ENCODE data around the gene FAM222B. TPM values are rescaled to one million over a fixed set of nuclear protein-coding genes. Genes with fewer than 3 reads are reported as not detected.
A peak's percentile ranks its signal among the peaks of the same experiment; 100 is the strongest.

The FAM222B gene
- total RNA-seq, 1 experiment from 2014 or later = 9.6 TPM

DNA sequence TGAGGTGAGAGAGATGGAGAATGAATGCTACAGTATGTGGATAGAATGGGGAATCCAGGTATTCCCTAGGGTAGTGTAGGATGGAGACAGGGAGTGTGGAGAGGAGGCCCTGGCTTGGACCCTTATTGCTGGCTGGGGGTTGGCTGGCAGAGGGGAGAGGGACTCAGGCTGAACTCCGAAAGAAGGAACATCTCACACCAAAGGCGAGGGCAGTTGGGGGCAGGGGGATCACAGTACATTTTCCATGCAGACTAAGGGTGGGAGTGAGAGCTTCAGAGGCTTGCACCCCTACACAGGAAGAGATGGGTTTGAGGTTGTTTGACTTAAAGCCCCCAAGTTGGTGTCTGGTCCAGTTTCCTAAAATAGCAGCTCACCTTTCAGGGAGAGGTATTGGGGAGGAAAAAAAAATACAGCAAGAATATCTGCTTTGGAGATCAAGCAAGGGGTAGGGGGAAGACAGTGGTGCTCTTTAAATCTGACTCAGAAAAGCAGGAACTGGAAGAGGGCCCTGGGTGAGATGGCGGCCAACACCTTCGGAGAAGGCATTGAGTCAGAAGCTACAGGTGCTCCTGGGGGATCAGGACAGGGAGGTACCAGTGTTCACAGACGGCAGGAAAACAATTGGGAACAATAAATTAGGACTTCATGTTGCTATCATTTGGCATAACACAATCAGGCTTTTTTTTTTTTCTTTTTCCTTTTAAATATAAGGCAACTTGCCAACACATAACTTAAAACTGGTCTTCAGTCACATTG, 86.4 kb downstream of the FAM222B start:
- Histone ChIP-seq H3K9ac (ENCODE audit: low read length) (no peak overlapping the region), H3K79me2 (ENCODE audit: low read length) (peaks cover 11% of the 10 kb centered on the region), H2AFZ (ENCODE audit: low read length) (no peak overlapping the region), H3K36me3 (ENCODE audit: insufficient read depth, low read length) (peaks cover 26% of the 10 kb centered on the region; the same call in 1 of the 2 replicates), H3K9me3 (ENCODE audit: low read length) (no peaks in the 10 kb centered on the region), H3K9me2 (replicated peaks; ENCODE audit: insufficient read depth, low read length) (no peaks in the 10 kb centered on the region), H3K27me3 (ENCODE audit: low read length) (no peaks in the 10 kb centered on the region), H4K20me1 (ENCODE audit: insufficient read depth, low read depth, low read length) (no peaks in the 10 kb centered on the region), H3K27ac (ENCODE audit: low read length) (peak overlapping the region; percentile 17; the same call in 1 of the 2 replicates), H3K4me3 (ENCODE audit: low read length) (no peak overlapping the region), H3K4me2 (ENCODE audit: low read depth, low read length, poor library complexity, severe bottlenecking) (no peak overlapping the region), H3K4me1 (ENCODE audit: low read length) (peaks cover 17% of the 10 kb centered on the region)
- DNase-seq = no peak

DNA sequence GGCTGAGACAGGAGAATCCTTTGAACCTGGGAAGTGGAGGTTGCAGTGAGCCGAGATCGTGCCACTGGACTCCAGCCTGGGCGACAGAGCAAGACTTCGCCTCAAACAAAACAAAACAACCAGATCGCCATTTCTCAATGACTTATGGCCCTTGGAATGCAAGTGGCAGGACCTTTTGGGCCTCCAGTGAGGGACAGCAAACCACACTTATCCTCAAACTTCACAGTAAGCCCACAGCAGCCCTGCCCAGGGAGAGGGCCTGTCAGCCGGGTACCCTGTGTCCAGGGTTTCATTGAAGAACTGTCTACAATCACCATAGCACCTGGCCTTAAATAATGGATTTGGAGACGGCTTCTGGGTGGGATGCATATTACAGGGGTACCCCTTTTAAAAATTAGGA, 87.1 kb downstream of the FAM222B start:
- H3K27ac ChIP-seq (ENCODE audit: low read length) = no peak overlapping the region
- H4K20me1 ChIP-seq (ENCODE audit: insufficient read depth, low read depth, low read length) = no peaks in the 10 kb centered on the region
- H3K79me2 ChIP-seq (ENCODE audit: low read length) = peaks cover 4% of the 10 kb centered on the region; the same call in 1 of the 2 replicates
- H3K27me3 ChIP-seq (ENCODE audit: low read length) = no peaks in the 10 kb centered on the region
- no peak overlapping the region for H2AFZ ChIP-seq (ENCODE audit: low read length)
- peaks cover 16% of the 10 kb centered on the region for H3K4me1 ChIP-seq (ENCODE audit: low read length)
- H3K4me3 ChIP-seq (ENCODE audit: low read length) = no peak overlapping the region
- no peak for DNase-seq
- no peaks in the 10 kb centered on the region for H3K9me2 ChIP-seq (replicated peaks; ENCODE audit: insufficient read depth, low read length)
- no peaks in the 10 kb centered on the region for H3K9me3 ChIP-seq (ENCODE audit: low read length)
- H3K36me3 ChIP-seq (ENCODE audit: insufficient read depth, low read length) = peaks cover 20% of the 10 kb centered on the region; the same call in 1 of the 2 replicates
- H3K4me2 ChIP-seq (ENCODE audit: low read depth, low read length, poor library complexity, severe bottlenecking) = no peak overlapping the region
- no peak overlapping the region for H3K9ac ChIP-seq (ENCODE audit: low read length)

DNA sequence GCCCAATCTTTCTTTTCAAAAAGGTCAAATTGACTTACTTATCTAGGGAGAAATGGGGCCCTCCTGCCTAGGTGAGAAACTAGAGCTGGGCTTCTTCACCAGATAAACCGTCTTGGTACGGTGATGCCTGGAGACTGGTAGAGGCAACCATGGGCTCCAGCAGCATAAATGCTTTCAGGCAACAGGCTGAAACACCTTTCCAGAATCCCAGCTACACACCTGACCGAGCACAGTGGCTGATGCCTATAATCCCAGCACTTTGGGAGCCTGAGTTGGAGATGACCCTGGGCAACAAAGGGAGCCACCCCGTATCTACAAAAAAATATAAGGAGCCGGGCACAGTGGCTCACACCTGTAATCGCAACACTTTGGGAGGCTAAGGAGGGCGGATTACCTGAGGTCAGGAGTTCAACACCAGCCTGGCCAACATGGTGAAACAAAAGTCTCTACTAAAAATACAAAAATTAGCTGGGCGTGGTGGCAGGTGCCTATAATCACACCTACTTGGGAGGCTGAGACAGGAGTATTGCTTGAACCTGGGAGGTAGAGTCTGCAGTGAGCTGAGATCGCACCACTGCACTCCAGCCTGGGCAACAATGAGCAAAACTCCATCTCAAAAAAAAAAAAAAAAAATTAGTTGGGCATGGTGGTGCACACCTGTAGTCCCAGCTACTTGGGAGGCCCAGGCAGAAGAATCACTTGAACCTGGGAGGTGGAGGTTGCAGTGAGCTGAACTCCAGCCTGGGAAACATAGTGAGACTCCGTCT, 90.8 kb downstream of the FAM222B start:
- Histone ChIP-seq H3K79me2 (ENCODE audit: low read length) (peaks cover 6% of the 10 kb centered on the region), H2AFZ (ENCODE audit: low read length) (no peak overlapping the region), H3K9me2 (replicated peaks; ENCODE audit: insufficient read depth, low read length) (no peaks in the 10 kb centered on the region), H3K9ac (ENCODE audit: low read length) (no peak overlapping the region), H3K4me3 (ENCODE audit: low read length) (no peak overlapping the region), H3K27me3 (ENCODE audit: low read length) (no peaks in the 10 kb centered on the region), H4K20me1 (ENCODE audit: insufficient read depth, low read depth, low read length) (peaks cover 11% of the 10 kb centered on the region), H3K36me3 (ENCODE audit: insufficient read depth, low read length) (peaks cover 18% of the 10 kb centered on the region), H3K9me3 (ENCODE audit: low read length) (no peaks in the 10 kb centered on the region), H3K4me1 (ENCODE audit: low read length) (peaks cover 6% of the 10 kb centered on the region), H3K4me2 (ENCODE audit: low read depth, low read length, poor library complexity, severe bottlenecking) (no peak overlapping the region), H3K27ac (ENCODE audit: low read length) (no peak overlapping the region)
- DNase-seq = no peak

DNA sequence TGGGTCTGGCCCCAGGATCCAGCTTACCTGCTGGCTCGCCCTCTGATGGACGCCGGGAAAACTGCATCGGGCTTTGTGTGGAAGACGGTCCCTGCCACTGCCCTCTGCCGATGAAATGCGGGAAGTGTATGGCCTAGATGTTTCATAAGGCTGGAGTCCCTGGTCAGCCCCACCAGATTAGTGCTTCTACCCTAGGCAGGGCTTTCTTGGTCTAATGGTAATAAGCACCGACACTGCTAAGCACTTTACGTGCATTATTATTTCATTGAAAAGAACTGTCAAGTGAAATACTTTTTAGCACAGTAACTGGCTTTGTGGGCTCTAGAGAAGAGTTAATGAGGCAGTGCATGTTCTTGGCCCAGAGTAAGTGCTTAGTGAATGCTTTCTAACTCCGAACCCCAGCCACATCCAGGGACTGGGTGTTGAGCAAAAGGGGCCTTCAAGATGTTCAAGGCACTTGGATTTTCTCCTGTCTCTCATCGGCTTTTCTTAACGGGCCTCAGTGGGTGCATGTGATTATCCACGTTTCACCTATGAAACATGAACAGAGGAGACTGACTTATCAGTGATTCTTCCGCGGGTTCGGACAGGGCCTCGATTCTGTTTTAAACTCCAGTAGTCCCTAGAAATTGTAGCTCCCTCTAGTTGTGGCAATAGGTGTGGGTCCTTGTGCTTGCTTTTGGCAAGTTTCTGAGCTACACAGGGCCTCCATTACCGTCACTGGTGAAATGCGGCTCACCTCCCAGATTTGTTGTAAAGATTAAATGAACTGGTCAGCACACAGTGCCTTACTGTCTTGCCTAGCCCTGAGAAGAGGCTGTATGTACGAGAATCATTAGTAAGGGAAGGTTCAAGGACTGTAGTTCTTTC, 92.2 kb downstream of the FAM222B start:
- no peaks in the 10 kb centered on the region for H3K9me3 ChIP-seq (ENCODE audit: low read length)
- H3K4me3 ChIP-seq (ENCODE audit: low read length) = no peak overlapping the region
- no peaks in the 10 kb centered on the region for H3K27me3 ChIP-seq (ENCODE audit: low read length)
- H4K20me1 ChIP-seq (ENCODE audit: insufficient read depth, low read depth, low read length) = peaks cover 24% of the 10 kb centered on the region
- no peaks in the 10 kb centered on the region for H3K9me2 ChIP-seq (replicated peaks; ENCODE audit: insufficient read depth, low read length)
- H3K9ac ChIP-seq (ENCODE audit: low read length) = no peak overlapping the region
- peaks cover 19% of the 10 kb centered on the region for H3K79me2 ChIP-seq (ENCODE audit: low read length)
- no peak overlapping the region for H3K4me2 ChIP-seq (ENCODE audit: low read depth, low read length, poor library complexity, severe bottlenecking)
- H3K27ac ChIP-seq (ENCODE audit: low read length) = no peak overlapping the region
- peak; percentile 95 for DNase-seq
- peaks cover 15% of the 10 kb centered on the region for H3K4me1 ChIP-seq (ENCODE audit: low read length)
- no peak overlapping the region for H2AFZ ChIP-seq (ENCODE audit: low read length)
- peaks cover 14% of the 10 kb centered on the region for H3K36me3 ChIP-seq (ENCODE audit: insufficient read depth, low read length)

DNA sequence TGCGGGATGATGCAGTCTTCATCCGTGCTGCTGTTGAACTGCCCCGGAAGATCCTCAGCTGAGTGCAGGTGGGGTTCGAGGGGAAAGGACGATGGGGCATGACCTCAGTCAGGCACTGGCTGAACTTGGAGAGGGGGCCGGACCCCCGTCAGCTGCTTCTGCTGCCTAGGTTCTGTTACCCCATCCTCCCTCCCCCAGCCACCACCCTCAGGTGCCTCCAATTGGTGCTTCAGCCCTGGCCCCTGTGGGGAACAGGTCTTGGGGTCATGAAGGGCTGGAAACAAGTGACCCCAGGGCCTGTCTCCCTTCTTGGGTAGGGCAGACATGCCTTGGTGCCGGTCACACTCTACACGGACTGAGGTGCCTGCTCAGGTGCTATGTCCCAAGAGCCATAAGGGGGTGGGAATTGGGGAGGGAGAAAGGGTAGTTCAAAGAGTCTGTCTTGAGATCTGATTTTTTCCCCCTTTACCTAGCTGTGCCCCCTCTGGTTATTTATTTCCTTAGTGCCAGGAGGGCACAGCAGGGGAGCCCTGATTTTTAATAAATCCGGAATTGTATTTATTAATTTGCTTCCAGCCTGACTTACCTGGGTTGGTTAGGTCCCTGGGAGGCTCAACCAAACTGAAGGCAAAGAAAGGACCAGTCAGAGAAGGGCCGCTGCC, 92.9 kb downstream of the FAM222B start:
- Histone ChIP-seq H4K20me1 (ENCODE audit: insufficient read depth, low read depth, low read length) (peaks cover 31% of the 10 kb centered on the region), H3K4me2 (ENCODE audit: low read depth, low read length, poor library complexity, severe bottlenecking) (no peak overlapping the region), H3K9me2 (replicated peaks; ENCODE audit: insufficient read depth, low read length) (no peaks in the 10 kb centered on the region), H3K27ac (ENCODE audit: low read length) (no peak overlapping the region), H3K36me3 (ENCODE audit: insufficient read depth, low read length) (peaks cover 14% of the 10 kb centered on the region), H3K9ac (ENCODE audit: low read length) (no peak overlapping the region), H3K4me3 (ENCODE audit: low read length) (no peak overlapping the region), H3K79me2 (ENCODE audit: low read length) (peaks cover 27% of the 10 kb centered on the region), H3K9me3 (ENCODE audit: low read length) (no peaks in the 10 kb centered on the region), H3K27me3 (ENCODE audit: low read length) (no peaks in the 10 kb centered on the region), H2AFZ (ENCODE audit: low read length) (no peak overlapping the region), H3K4me1 (ENCODE audit: low read length) (peaks cover 19% of the 10 kb centered on the region)
- no peak for DNase-seq

DNA sequence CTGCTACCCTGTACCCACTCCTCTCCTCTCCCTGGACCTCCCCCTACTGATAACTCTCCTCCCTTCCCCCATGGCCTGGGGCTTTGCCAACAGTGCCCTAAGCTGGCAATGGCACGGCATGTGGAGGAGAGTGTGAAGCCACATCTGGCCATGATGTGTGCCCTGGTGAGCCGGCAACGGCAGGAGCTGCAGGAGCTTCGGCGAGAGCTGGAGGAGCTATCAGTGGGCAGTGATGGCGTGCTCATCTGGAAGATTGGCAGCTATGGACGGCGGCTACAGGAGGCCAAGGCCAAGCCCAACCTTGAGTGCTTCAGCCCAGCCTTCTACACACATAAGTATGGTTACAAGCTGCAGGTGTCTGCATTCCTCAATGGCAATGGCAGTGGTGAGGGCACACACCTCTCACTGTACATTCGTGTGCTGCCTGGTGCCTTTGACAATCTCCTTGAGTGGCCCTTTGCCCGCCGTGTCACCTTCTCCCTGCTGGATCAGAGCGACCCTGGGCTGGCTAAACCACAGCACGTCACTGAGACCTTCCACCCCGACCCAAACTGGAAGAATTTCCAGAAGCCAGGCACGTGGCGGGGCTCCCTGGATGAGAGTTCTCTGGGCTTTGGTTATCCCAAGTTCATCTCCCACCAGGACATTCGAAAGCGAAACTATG, 93.6 kb downstream of the FAM222B start:
- Histone ChIP-seq H3K4me2 (ENCODE audit: low read depth, low read length, poor library complexity, severe bottlenecking) (no peak overlapping the region), H3K79me2 (ENCODE audit: low read length) (peaks cover 34% of the 10 kb centered on the region)
- no peak for DNase-seq

DNA sequence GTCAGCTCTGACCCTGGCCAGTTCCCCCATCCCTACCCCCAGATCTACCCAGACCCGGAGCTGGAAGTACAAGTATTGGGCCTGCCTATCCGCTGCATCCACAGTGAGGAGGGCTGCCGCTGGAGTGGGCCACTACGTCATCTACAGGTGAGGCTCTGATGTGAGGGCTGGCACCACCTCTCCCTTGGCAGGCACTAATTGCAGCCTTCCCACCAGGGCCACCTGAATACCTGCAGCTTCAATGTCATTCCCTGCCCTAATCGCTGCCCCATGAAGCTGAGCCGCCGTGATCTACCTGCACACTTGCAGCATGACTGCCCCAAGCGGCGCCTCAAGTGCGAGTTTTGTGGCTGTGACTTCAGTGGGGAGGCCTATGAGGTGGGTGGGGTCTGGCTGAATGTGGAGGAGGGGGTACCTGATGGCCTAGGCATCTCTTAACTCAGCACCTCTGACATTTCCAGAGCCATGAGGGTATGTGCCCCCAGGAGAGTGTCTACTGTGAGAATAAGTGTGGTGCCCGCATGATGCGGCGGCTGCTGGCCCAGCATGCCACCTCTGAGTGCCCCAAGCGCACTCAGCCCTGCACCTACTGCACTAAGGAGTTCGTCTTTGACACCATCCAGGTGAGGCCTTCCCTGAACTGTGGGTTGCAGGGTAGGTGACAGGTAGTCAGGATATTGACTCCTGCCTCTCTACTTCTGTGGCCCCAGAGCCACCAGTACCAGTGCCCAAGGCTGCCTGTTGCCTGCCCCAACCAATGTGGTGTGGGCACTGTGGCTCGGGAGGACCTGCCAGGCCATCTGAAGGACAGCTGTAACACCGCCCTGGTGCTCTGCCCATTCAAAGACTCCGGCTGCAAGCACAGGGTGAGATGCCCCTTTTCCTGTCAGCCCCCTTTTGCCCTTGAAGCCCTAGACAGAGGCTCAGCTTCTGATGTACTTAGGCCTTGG, 94.5 kb downstream of the FAM222B start:
- no peaks in the 10 kb centered on the region for H3K27me3 ChIP-seq (ENCODE audit: low read length)
- peaks cover 25% of the 10 kb centered on the region for H3K4me1 ChIP-seq (ENCODE audit: low read length)
- H3K9me3 ChIP-seq (ENCODE audit: low read length) = no peaks in the 10 kb centered on the region
- H3K36me3 ChIP-seq (ENCODE audit: insufficient read depth, low read length) = peaks cover 14% of the 10 kb centered on the region
- H2AFZ ChIP-seq (ENCODE audit: low read length) = no peak overlapping the region
- H3K4me3 ChIP-seq (ENCODE audit: low read length) = no peak overlapping the region
- H4K20me1 ChIP-seq (ENCODE audit: insufficient read depth, low read depth, low read length) = peaks cover 33% of the 10 kb centered on the region
- no peaks in the 10 kb centered on the region for H3K9me2 ChIP-seq (replicated peaks; ENCODE audit: insufficient read depth, low read length)
- peaks cover 34% of the 10 kb centered on the region for H3K79me2 ChIP-seq (ENCODE audit: low read length)
- no peak overlapping the region for H3K9ac ChIP-seq (ENCODE audit: low read length)
- H3K27ac ChIP-seq (ENCODE audit: low read length) = no peak overlapping the region
- DNase-seq = no peak
- no peak overlapping the region for H3K4me2 ChIP-seq (ENCODE audit: low read depth, low read length, poor library complexity, severe bottlenecking)

More for the DNA sequence above, 93.6 kb downstream of the FAM222B start:
- peaks cover 33% of the 10 kb centered on the region for H4K20me1 ChIP-seq (ENCODE audit: insufficient read depth, low read depth, low read length)
- no peaks in the 10 kb centered on the region for H3K27me3 ChIP-seq (ENCODE audit: low read length)
- peaks cover 14% of the 10 kb centered on the region for H3K36me3 ChIP-seq (ENCODE audit: insufficient read depth, low read length)
- no peaks in the 10 kb centered on the region for H3K9me3 ChIP-seq (ENCODE audit: low read length)
- H2AFZ ChIP-seq (ENCODE audit: low read length) = no peak overlapping the region
- H3K27ac ChIP-seq (ENCODE audit: low read length) = no peak overlapping the region
- H3K9me2 ChIP-seq (replicated peaks; ENCODE audit: insufficient read depth, low read length) = no peaks in the 10 kb centered on the region
- H3K4me3 ChIP-seq (ENCODE audit: low read length) = no peak overlapping the region
- peaks cover 19% of the 10 kb centered on the region for H3K4me1 ChIP-seq (ENCODE audit: low read length)
- no peak overlapping the region for H3K9ac ChIP-seq (ENCODE audit: low read length)

All from Karpas-422 (cell line).